ENCODE results near the gene B9D1.

Gene B9D1

GRCh38 chr17:19325542-19325941 lies 37.0 kb downstream of the B9D1 start:
- in situ Hi-C loops (cut with HindIII; ENCODE audit: low sequenced_read_pairs) = no loop called here

DNA sequence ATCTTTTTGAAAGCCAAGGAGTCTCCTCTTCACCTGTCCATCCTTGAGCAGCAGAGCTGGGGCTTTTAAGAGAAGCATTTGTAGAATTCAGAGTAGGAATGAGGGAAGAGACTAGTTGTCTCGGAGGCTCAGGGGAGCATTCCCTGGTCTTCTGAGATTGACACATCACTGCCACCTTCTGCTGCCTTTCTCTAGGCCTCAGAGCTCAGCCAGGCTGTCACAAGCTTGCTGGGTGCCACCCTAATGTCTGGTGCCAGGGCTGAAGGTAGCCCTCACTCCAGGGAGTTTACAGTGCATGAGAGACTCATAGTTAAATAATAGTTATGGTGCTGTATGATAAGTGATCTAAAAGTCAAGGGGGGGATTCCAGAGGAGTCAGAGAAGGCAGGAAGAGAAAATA lies 39.7 kb downstream of the B9D1 start:
- in situ Hi-C loops (cut with HindIII; ENCODE audit: low sequenced_read_pairs) = no loop called here

- in situ Hi-C loops (cut with HindIII; ENCODE audit: low sequenced_read_pairs) = no loop called here
These were observed 40.4 kb downstream of the B9D1 start for GRCh38 chr17:19322129-19322505.

- in situ Hi-C loops (cut with HindIII; ENCODE audit: low sequenced_read_pairs) = no loop called here
These were observed 40.9 kb downstream of the B9D1 start for GRCh38 chr17:19321481-19322128.

DNA sequence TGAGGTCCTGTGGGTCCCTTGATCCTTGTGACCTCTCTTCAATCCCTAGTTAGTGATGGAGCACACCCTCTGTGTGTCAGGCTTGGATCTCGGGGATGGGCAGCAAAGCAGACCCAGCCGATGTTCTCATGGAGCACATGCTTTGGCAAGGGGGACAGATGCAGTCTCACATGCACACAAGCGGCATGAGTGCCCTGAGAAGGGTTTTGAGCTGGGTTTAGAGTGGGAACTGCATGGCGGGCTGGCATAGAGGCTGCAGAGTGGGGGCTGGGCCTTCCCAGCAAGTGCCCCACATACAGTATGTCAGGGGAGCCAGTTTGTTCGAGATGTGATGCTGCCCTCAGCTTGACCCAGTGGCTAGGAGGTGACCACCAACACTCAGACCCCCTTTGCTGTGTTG lies 41.6 kb downstream of the B9D1 start:
- in situ Hi-C loops (cut with HindIII; ENCODE audit: low sequenced_read_pairs) = no loop called here

GRCh38 chr17:19319771-19320505 lies 42.6 kb downstream of the B9D1 start:
- in situ Hi-C loops (cut with HindIII; ENCODE audit: low sequenced_read_pairs) = no loop called here

GRCh38 chr17:19318611-19319010 lies 43.9 kb downstream of the B9D1 start:
- in situ Hi-C loops (cut with HindIII; ENCODE audit: low sequenced_read_pairs) = no loop called here

- in situ Hi-C loops (cut with HindIII; ENCODE audit: low sequenced_read_pairs) = no loop called here
These were observed 45.0 kb downstream of the B9D1 start for GRCh38 chr17:19317359-19318095.

DNA sequence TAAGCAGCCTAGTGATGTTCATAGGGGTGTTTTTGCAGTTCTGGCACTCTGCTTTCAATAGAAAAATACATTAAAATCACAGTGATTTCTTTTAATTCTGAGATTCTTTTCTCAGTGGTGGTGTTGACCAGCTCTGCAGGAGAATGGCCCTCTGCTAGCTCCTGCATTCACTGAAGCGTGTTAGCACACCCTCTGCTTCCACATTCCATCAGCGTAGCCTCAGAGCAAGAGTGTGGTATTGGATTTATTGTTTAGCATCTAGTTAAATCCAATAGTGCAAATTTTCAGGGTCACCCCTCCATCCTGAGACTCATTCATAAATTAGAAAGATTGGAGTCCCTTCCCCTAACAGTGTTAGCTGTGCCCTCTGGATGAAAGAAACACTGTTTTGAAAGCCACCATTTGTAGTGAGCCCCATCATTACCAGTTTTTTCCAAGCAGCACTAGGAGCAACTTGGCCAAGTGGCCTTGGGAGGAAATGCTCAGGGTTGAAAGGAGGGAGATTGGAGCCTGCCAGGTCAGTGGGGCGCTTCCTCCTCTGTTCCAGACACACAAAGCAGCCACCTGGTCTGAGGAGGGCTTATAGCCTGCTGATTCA lies 45.7 kb downstream of the B9D1 start:
- in situ Hi-C loops (cut with HindIII; ENCODE audit: low sequenced_read_pairs) = no loop called here

DNA sequence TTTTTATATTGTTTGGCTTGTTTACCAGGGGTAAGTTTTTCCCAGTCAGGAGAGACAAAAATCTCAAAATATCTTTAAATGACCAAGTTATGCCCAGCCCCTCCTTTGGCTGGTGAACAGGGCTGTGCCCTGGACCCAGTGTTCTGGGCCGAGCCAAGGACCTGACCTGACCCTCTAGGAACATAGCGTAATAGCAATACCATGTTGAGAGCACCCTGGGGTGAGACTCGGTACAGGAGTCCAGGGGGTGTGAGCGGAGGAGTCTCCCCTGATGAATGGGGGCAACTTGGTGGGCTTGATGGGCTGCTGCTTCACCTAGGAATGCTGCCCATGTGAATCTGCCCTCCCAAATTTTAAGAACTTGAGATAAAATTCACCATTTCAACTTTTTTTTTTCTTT lies 47.4 kb downstream of the B9D1 start:
- in situ Hi-C loops (cut with HindIII; ENCODE audit: low sequenced_read_pairs) = no loop called here

GRCh38 chr17:19313746-19314651 lies 48.5 kb downstream of the B9D1 start:
- in situ Hi-C loops (cut with HindIII; ENCODE audit: low sequenced_read_pairs) = no loop called here

DNA sequence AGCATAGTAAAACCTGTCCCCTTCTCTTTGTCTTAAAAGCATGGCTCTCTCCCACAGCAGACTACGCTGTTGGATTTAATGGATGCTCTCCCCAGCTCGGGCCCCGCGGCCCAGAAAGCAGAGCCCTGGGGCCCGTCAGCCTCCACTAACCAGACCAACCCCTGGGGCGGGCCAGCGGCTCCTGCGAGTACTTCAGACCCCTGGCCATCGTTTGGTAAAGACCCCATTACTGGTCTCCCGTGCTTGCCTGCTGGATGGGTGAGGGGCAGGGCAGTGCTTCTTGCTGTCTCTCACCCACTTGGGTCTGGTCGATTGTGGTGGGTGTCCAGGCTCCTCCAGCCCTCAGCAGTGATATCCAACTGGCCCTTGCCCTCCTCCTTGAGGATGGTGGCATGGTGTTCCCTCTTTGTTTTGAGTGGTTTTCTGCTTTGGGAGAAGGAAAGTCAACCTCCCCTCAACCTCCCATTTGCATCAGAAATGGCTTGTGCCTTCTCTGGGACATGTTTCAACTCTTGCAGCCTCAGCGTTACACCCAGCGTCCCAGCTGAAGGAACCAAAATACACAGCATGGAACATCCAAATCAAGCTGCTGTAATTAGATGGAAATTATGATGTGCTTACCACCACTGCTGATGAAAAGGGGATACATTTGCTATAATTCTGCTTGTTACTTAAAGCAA lies 49.3 kb downstream of the B9D1 start:
- in situ Hi-C loops (cut with HindIII; ENCODE audit: low sequenced_read_pairs) = no loop called here

- in situ Hi-C loops (cut with HindIII; ENCODE audit: low sequenced_read_pairs) = no loop called here
These were observed 50.1 kb downstream of the B9D1 start for GRCh38 chr17:19312406-19312805.

DNA sequence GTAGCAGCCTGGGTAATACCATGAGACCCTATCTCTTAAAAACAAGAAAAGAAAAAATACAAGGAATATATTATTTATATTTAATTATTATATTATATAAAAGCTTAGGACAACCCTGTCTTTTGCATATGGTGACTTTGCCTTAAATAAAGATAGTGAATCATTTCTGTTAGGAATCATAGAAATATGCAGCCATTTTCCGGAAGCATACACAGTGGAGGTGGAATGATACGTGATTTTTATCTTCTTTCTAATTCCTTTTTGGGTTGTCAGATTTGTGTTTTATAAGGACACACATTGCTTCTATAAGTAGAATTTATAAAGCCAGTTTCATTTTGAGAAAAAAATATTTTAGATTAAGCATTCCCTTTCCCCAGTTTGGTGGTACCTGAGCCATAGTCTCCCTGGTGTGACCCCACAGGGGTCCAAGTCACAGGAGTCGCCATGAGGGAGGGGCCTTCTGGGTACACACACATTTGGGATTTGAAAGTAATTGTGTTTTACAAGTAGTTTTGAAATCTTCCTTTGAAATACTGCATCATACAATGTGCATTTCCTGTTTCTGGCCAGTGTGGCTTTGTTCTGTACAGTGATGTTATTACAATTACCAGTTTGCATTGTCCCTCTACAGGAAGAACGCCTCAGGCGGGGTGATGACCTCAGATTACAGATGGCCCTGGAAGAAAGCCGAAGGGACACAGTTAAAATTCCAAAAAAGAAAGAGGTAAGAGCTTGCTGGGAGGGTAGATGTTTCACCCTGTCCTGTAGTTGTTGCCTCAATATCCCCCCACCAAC lies 50.9 kb downstream of the B9D1 start:
- in situ Hi-C loops (cut with HindIII; ENCODE audit: low sequenced_read_pairs) = no loop called here

- in situ Hi-C loops (cut with HindIII; ENCODE audit: low sequenced_read_pairs) = no loop called here
These were observed 51.5 kb downstream of the B9D1 start for GRCh38 chr17:19311016-19311415.

DNA sequence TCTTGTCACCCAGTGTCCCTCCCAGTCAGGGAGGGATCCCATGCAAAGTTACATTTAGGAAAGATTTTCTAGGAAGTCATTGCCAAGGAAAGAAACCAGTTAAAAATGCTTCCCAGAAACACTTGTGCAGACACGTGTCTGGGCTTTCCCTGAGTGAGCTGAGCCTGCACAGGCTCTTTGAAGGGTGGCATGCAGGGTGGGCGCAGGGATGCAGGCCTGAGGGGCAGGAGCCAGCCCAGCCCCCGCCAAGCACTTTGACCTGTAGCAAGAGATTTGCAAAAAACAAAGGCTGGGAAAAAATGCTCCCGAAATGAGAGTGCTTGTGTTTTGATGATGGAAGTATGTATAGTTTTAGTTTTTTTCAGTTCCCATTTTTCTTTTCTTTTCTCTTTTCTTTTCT lies 52.4 kb downstream of the B9D1 start:
- in situ Hi-C loops (cut with HindIII; ENCODE audit: low sequenced_read_pairs) = no loop called here

DNA sequence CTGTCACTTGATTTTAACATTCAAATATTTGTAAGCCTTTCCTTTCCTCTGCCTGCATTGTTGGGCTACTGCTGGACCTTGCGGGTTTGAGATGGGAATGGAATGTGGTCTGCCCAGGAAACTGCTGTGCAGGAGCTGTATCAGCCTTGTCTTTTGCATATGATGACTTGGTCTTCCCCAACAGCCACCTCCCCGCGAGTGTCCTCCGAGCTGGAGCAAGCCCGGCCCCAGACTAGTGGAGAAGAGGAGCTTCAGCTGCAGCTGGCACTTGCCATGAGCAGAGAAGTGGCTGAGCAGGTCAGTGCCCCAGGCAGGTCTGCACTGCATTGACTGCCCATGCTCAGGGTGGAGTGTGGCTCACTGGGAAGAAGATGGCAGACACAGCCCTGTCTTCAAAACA lies 52.8 kb downstream of the B9D1 start:
- in situ Hi-C loops (cut with HindIII; ENCODE audit: low sequenced_read_pairs) = no loop called here

GRCh38 chr17:19308398-19308797 lies 54.1 kb downstream of the B9D1 start:
- in situ Hi-C loops (cut with HindIII; ENCODE audit: low sequenced_read_pairs) = no loop called here

GRCh38 chr17:19307521-19307920 lies 55.0 kb downstream of the B9D1 start:
- in situ Hi-C loops (cut with HindIII; ENCODE audit: low sequenced_read_pairs) = no loop called here
